HCT116 (cell line): ENCODE data around the gene OTOGL. TPM values are rescaled to one million over a fixed set of nuclear protein-coding genes. Genes with fewer than 3 reads are reported as not detected.

Experiments used
- ATAC-seq: fragments of 200-7000 bp; cut with Tn5 transposase; 2 replicates; pipeline ENCODE4 v1.9.1; 2020; ENCODE audit warnings: mild to moderate bottlenecking, moderate library complexity
- BruUV-seq: library from RNA; stranded (reverse); fragments of 400-500 nt; replicated peaks from 2 replicates; lab custom pipeline; 2021; lab: Mats Ljungman, UMichigan
- CTCF ChIA-PET: fragments of 300-600 bp; sonication (Branson Sonifier 250); formaldehyde crosslinking; loops from one replicate; lab custom pipeline; 2021; ENCODE audit warnings: antibody characterized with exemption; lab: Charles Lee
- POLR2A ChIA-PET: fragments of 300-600, 350-600 bp; sonication (Branson Sonifier 250); formaldehyde crosslinking; loops from one replicate; lab custom pipeline; 2021; ENCODE audit warnings: antibody characterized with exemption; lab: Charles Lee
- RAD21 ChIA-PET, 2 experiments: fragments of 300-600 bp; sonication (Branson Sonifier 250); formaldehyde crosslinking; loops; one replicate each; lab custom pipeline; 2023; ENCODE audit warnings: low total read pairs in 2 of 2; ENCODE audit not compliant: uncharacterized antibody in 2 of 2, unreplicated experiment in 2 of 2, low non-redundant PET in 1 of 2; lab: Charles Lee
- DNase-seq: peaks from one replicate; pipeline ENCODE4 v3.0.0-alpha.2; 2010; ENCODE audit warnings: low read depth, low spot score
- H2AFZ ChIP-seq: fragments of 200-600 bp; shearing (Covaris generic), sonication (generic); 2 replicates; pipeline ENCODE4 v1.6.1; 2017; ENCODE audit warnings: low read depth, mixed run types, mixed read lengths, antibody characterized with exemption, low read length; ENCODE audit not compliant: poor library complexity, severe bottlenecking
- H3K27ac ChIP-seq: 2 replicates; pipeline ENCODE4 v1.5.1; 2012; ENCODE audit warnings: low read depth, low read length
- H3K27me3 ChIP-seq: fragments of 200-600 bp; sonication (generic); 2 replicates; pipeline ENCODE4 v1.6.1; 2016; ENCODE audit warnings: mixed run types, low read length, mixed read lengths; ENCODE audit not compliant: insufficient read depth
- H3K36me3 ChIP-seq, 2 experiments: fragments of 200-500 bp in 1 of 2; fragments of 200-600 bp in 1 of 2; sonication (Bioruptor generic) in 1 of 2; sonication (generic) in 1 of 2; 2 replicates each; pipeline versions ENCODE4 v1.5.1 to v1.6.1; 2014 to 2016; ENCODE audit warnings: low read length in 2 of 2, inconsistent platforms in 1 of 2, mixed read lengths in 1 of 2, mixed run types in 1 of 2; ENCODE audit not compliant: insufficient read depth in 2 of 2, control insufficient read depth in 1 of 2
- H3K4me1 ChIP-seq, 2 experiments: fragments of 200-600 bp in 1 of 2; sonication (generic) in 1 of 2; 2 replicates each; pipeline versions ENCODE4 v1.5.1 to v1.6.1; 2012 to 2017; ENCODE audit warnings: low read length in 2 of 2, inconsistent platforms in 1 of 2, mild to moderate bottlenecking in 1 of 2, mixed read lengths in 1 of 2, mixed run types in 1 of 2, moderate library complexity in 1 of 2; ENCODE audit not compliant: insufficient read depth in 2 of 2, control insufficient read depth in 1 of 2
- H3K4me2 ChIP-seq: fragments of 200-600 bp; sonication (generic); 2 replicates; pipeline ENCODE4 v1.6.1; 2017; ENCODE audit warnings: mixed run types, low read length, mixed read lengths
- H3K4me3 ChIP-seq, 2 experiments: fragments of 200-600 bp in 1 of 2; sonication (generic) in 1 of 2; replicated peaks in 1 of 2; 2 replicates each; pipeline ENCODE4 v1.5.1; 2011 to 2016; ENCODE audit warnings: low read length in 2 of 2, control low read depth in 1 of 2, low read depth in 1 of 2, mild to moderate bottlenecking in 1 of 2, mixed read lengths in 1 of 2, mixed run types in 1 of 2
- H3K79me2 ChIP-seq: fragments of 200-600 bp; sonication (generic); 2 replicates; pipeline ENCODE4 v1.6.1; 2017; ENCODE audit warnings: mild to moderate bottlenecking, mixed run types, low read length, moderate library complexity, mixed read lengths; ENCODE audit not compliant: insufficient read depth
- H3K9ac ChIP-seq: fragments of 200-600 bp; sonication (generic); 2 replicates; pipeline ENCODE4 v1.6.1; 2016; ENCODE audit warnings: low read length, mixed read lengths
- H3K9me2 ChIP-seq: fragments of 200-600 bp; sonication (generic), shearing (Covaris generic); 2 replicates; pipeline ENCODE4 v1.6.1; 2017; ENCODE audit warnings: mixed run types, mild to moderate bottlenecking, moderate library complexity; ENCODE audit not compliant: insufficient read depth
- H3K9me3 ChIP-seq, 2 experiments: fragments of 200-500 bp in 1 of 2; fragments of 200-600 bp in 1 of 2; sonication (Bioruptor generic) in 1 of 2; sonication (generic) in 1 of 2; 2 replicates each; pipeline ENCODE4 v1.6.1; 2014 to 2017; ENCODE audit warnings: low read length in 2 of 2, mixed read lengths in 2 of 2, inconsistent platforms in 1 of 2, low read depth in 1 of 2, mild to moderate bottlenecking in 1 of 2, mixed run types in 1 of 2, moderate library complexity in 1 of 2; ENCODE audit not compliant: control insufficient read depth in 1 of 2, insufficient read depth in 1 of 2
- H4K20me1 ChIP-seq: fragments of 200-600 bp; sonication (generic), shearing (Covaris generic); 2 replicates; pipeline ENCODE4 v1.6.1; 2017; ENCODE audit warnings: mixed run types, mild to moderate bottlenecking, moderate library complexity; ENCODE audit not compliant: insufficient read depth
- CBX3 ChIP-seq: IDR thresholded peaks from 2 replicates; pipeline ENCODE4 v1.6.1; 2012; ENCODE audit warnings: low read depth
- EZH2 ChIP-seq: fragments of 200-600 bp; sonication (generic); IDR thresholded peaks from 2 replicates; pipeline ENCODE4 v1.6.1; 2017; ENCODE audit warnings: antibody characterized with exemption, mixed run types
- EZH2phosphoT487 ChIP-seq: fragments of 200-600 bp; IDR thresholded peaks from 2 replicates; pipeline ENCODE4 v1.6.1; 2018; ENCODE audit warnings: antibody characterized with exemption, borderline replicate concordance
- FOSL1 ChIP-seq: IDR thresholded peaks from 2 replicates; pipeline ENCODE4 v1.6.1; 2012; ENCODE audit warnings: low read depth
- JUND ChIP-seq: IDR thresholded peaks from 2 replicates; pipeline ENCODE4 v1.6.1; 2012
- POLR2AphosphoS5 ChIP-seq: IDR thresholded peaks from 2 replicates; pipeline ENCODE4 v1.6.1; 2011; ENCODE audit warnings: mild to moderate bottlenecking, low read depth, low read length, moderate library complexity
- RAD21 ChIP-seq: IDR thresholded peaks from 2 replicates; pipeline ENCODE4 v1.6.1; 2012; ENCODE audit warnings: low read depth, mild to moderate bottlenecking
- SIN3A ChIP-seq: IDR thresholded peaks from 2 replicates; pipeline ENCODE4 v1.6.1; 2012; ENCODE audit warnings: low read depth
- SRF ChIP-seq: IDR thresholded peaks from 2 replicates; pipeline ENCODE4 v1.6.1; 2012; ENCODE audit warnings: low read depth
- TCF7L2 ChIP-seq: IDR thresholded peaks from 2 replicates; pipeline ENCODE4 v1.7.0; 2011; ENCODE audit warnings: borderline replicate concordance, inconsistent platforms; ENCODE audit not compliant: insufficient read depth, insufficient read length; ENCODE audit errors: extremely low read depth
- YY1 ChIP-seq: IDR thresholded peaks from 2 replicates; pipeline ENCODE4 v1.6.1; 2011; ENCODE audit warnings: low read length, low read depth, moderate library complexity, mild to moderate bottlenecking; ENCODE audit not compliant: insufficient replicate concordance; ENCODE audit errors: extremely low read depth
- ZFX ChIP-seq: fragments of 450-650 bp; IDR thresholded peaks from 2 replicates; pipeline ENCODE4 v1.6.1; 2017
- intact Hi-C: fragments of 100-400 bp; cut with micrococcal nuclease; formaldehyde crosslinking; loops from 2 replicates; pipeline ENCODE4 v1.10.0; 2022
- total RNA-seq: library from RNA; stranded (reverse); gene quantifications from one replicate; pipeline ENCODE4 v1.2.1, GENCODE V29; 2021; ENCODE audit not compliant: unreplicated experiment
- TF ChIP-seq, protein P1 (sequence below): IDR thresholded peaks from 2 replicates; pipeline ENCODE4 v1.6.1; 2011; ENCODE audit warnings: mild to moderate bottlenecking, low read length, moderate library complexity; ENCODE audit not compliant: insufficient replicate concordance; ENCODE audit errors: extremely low read depth
- TF ChIP-seq, protein P2 (sequence below): IDR thresholded peaks from 2 replicates; pipeline ENCODE4 v1.6.1; 2012
- TF ChIP-seq, protein P3 (sequence below), 3 experiments: fragments of 200-600 bp in 1 of 3; sonication (generic) in 1 of 3; IDR thresholded peaks in 2 of 3; conservative IDR thresholded peaks in 1 of 3; 2 replicates each; pipeline ENCODE4 v1.5.1; 2012 to 2017; ENCODE audit warnings: low read depth in 2 of 3, low read length in 2 of 3, antibody characterized with exemption in 1 of 3, borderline replicate concordance in 1 of 3, control low read depth in 1 of 3, mild to moderate bottlenecking in 1 of 3, mixed read lengths in 1 of 3, mixed run types in 1 of 3, moderate library complexity in 1 of 3; ENCODE audit not compliant: insufficient read depth in 1 of 3
- TF ChIP-seq, protein P4 (sequence below): IDR thresholded peaks from 2 replicates; pipeline ENCODE4 v1.6.1; 2012

The OTOGL gene
- total RNA-seq, 1 experiment from 2014 or later, result not detected

DNA sequence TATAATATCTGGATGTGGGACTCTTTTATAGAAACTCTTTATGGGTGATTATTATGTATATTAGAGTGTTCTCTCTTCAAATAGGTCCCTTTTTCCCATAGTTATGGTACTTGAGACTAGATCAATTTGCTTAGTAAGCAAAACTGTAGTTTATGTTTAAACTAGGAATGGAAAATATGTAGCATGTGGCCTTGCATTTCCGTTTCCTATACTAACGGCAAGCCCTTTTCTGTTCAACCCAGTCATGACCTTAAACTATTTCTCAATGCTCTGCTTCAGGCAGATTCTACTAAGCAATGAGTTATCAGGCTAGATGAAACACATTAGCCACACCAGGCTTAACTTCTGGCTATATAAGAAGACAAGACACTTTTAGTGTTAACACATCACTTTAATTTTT, 84.6 kb downstream of the OTOGL start (continued):
- TF ChIP-seq, protein P1, sequence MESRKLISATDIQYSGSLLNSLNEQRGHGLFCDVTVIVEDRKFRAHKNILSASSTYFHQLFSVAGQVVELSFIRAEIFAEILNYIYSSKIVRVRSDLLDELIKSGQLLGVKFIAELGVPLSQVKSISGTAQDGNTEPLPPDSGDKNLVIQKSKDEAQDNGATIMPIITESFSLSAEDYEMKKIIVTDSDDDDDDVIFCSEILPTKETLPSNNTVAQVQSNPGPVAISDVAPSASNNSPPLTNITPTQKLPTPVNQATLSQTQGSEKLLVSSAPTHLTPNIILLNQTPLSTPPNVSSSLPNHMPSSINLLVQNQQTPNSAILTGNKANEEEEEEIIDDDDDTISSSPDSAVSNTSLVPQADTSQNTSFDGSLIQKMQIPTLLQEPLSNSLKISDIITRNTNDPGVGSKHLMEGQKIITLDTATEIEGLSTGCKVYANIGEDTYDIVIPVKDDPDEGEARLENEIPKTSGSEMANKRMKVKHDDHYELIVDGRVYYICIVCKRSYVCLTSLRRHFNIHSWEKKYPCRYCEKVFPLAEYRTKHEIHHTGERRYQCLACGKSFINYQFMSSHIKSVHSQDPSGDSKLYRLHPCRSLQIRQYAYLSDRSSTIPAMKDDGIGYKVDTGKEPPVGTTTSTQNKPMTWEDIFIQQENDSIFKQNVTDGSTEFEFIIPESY, result no peak
- TF ChIP-seq SIN3A, result no peak

DNA sequence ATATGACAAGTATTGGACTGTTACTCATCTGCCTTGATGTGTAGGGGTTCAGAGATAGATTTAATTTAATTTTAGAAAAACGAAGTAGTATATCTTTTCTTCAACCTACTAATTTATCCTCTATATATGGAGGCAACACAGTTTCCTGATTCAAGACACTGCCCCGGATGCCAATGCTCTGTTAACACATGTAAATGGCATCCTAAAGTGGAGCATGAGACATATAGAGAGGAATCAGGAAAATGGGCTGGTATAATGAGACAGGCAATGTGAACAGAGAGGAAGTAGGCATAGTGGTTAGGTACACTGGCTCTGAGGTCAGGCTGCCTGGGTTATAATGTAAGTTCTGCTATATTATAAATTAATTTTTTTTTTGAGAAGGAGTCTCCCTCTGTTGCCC, 85.6 kb downstream of the OTOGL start:
- Histone ChIP-seq H2AFZ (no peak overlapping the region), H3K36me3 (no peaks in the 10 kb centered on the region), H3K4me3 (no peak overlapping the region), H3K27ac (no peak overlapping the region), H4K20me1 (no peaks in the 10 kb centered on the region), H3K9me3 (no peaks in the 10 kb centered on the region), H3K79me2 (no peaks in the 10 kb centered on the region), H3K9ac (no peak overlapping the region), H3K27me3 (no peaks in the 10 kb centered on the region), H3K9me2 (0 out of 2 replicates have a peak, but pooled peaks cover 3% of the 10 kb centered on the region), H3K4me1 (peaks cover 12 to 20% of the 10 kb centered on the region in 2 experiments; a peak in 3 of 4 replicates), H3K4me2 (no peak overlapping the region)
- no TSS peak for BruUV-seq
- POLR2A ChIA-PET, result no interaction called here
- intact Hi-C loops, result loop anchor here (5.0 kb wide), 1 partner anchor 778 kb away; no protein-coding TSS in a partner anchor
- DNase-seq (no peak), ATAC-seq (no peak)
- CTCF ChIA-PET, result no interaction called here
- RAD21 ChIA-PET, result no interaction called here
- no peak for TF ChIP-seq EZH2phosphoT487
- TF ChIP-seq, protein P1, result no peak
- TF ChIP-seq JUND, result no peak
- TF ChIP-seq, protein P2, sequence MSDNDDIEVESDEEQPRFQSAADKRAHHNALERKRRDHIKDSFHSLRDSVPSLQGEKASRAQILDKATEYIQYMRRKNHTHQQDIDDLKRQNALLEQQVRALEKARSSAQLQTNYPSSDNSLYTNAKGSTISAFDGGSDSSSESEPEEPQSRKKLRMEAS, result no peak
- no peak for TF ChIP-seq SIN3A
- no peak for TF ChIP-seq EZH2
- no peak for TF ChIP-seq ZFX
- TF ChIP-seq TCF7L2, result no peak
- no peak for TF ChIP-seq FOSL1
- TF ChIP-seq CBX3, result no peak
- TF ChIP-seq YY1, result no peak
- no peak for TF ChIP-seq RAD21
- TF ChIP-seq SRF, result no peak
- no peak for TF ChIP-seq POLR2AphosphoS5
- TF ChIP-seq, protein P3, sequence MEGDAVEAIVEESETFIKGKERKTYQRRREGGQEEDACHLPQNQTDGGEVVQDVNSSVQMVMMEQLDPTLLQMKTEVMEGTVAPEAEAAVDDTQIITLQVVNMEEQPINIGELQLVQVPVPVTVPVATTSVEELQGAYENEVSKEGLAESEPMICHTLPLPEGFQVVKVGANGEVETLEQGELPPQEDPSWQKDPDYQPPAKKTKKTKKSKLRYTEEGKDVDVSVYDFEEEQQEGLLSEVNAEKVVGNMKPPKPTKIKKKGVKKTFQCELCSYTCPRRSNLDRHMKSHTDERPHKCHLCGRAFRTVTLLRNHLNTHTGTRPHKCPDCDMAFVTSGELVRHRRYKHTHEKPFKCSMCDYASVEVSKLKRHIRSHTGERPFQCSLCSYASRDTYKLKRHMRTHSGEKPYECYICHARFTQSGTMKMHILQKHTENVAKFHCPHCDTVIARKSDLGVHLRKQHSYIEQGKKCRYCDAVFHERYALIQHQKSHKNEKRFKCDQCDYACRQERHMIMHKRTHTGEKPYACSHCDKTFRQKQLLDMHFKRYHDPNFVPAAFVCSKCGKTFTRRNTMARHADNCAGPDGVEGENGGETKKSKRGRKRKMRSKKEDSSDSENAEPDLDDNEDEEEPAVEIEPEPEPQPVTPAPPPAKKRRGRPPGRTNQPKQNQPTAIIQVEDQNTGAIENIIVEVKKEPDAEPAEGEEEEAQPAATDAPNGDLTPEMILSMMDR (IDR thresholded peaks at IDR 0.05 in 2 of 3, conservative IDR thresholded peaks at IDR 0.05 in 1 of 3; ENCODE audit: borderline replicate concordance in 1 of 3, insufficient read depth in 1 of 3, low read depth in 2 of 3, low read length in 2 of 3), result no peak
- TF ChIP-seq, protein P4, sequence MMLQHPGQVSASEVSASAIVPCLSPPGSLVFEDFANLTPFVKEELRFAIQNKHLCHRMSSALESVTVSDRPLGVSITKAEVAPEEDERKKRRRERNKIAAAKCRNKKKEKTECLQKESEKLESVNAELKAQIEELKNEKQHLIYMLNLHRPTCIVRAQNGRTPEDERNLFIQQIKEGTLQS, result no peak
- TF ChIP-seq, all 23 proteins: peak for 0
